GM19351 (cell line): ENCODE results near the gene CRB1.

Experiments used
- ATAC-seq: cut with Tn5 transposase; IDR thresholded peaks from one replicate; pipeline ENCODE4 v1.9.1; 2021; ENCODE audit warnings: mild to moderate bottlenecking, moderate library complexity; ENCODE audit not compliant: unreplicated experiment

Gene CRB1

GRCh38 chr1:197515421-197515820 lies 247.4 kb downstream of the CRB1 start:
- ATAC-seq = no peak

- ATAC-seq = peak; percentile 57
These were observed 251.8 kb downstream of the CRB1 start for GRCh38 chr1:197519741-197520334.

- peak; percentile 77 for ATAC-seq
These were observed 253.2 kb downstream of the CRB1 start for GRCh38 chr1:197521118-197521739.

- ATAC-seq = peak; percentile 58
These were observed 258.8 kb downstream of the CRB1 start for GRCh38 chr1:197526736-197527371.
